Lower leg skin (tissue), 3 donors: ENCODE data around the gene FBRS.

ENCODE experiments used
- CTCF ChIP-seq, 3 donors: fragments of 450-650 bp; IDR thresholded peaks; one replicate each; pipeline ENCODE4 v1.5.1; 2016; ENCODE audit warnings: antibody characterized with exemption in 3 of 3, mild to moderate bottlenecking in 3 of 3, moderate library complexity in 2 of 3
- POLR2A ChIP-seq, 2 donors: fragments of 450-650 bp; IDR thresholded peaks; one replicate each; pipeline ENCODE4 v1.6.1; 2016 to 2017; ENCODE audit warnings: antibody characterized with exemption in 2 of 2, mild to moderate bottlenecking in 1 of 2, moderate library complexity in 1 of 2

- TF ChIP-seq CTCF (IDR thresholded peaks at IDR 0.05) (no peak), POLR2A (IDR thresholded peaks at IDR 0.05) (no peak)
Observed at GRCh38 chr16:30663820-30664219, 5.6 kb downstream of the FBRS start.
